ENCODE measurements around the gene BAIAP3. TPM values are rescaled to one million over a fixed set of nuclear protein-coding genes. Genes with fewer than 3 reads are reported as not detected.
"Not testable (repeated sequence)": the region's sequence is repeated elsewhere in the genome, so short reads cannot be mapped to it uniquely, and the experiment has no call there.

BAIAP3 gene
- total RNA-seq, 2 experiments from 2014 or later: 19.6 to 21.5 TPM

- ChIA-PET CTCF (no interaction called here), POLR2A (no interaction called here)
- peaks cover 8% of the 10 kb centered on the region for H3K4me1 ChIP-seq (ENCODE audit: insufficient read depth, low read length)
- H3K9me3 ChIP-seq (ENCODE audit: control insufficient read depth in 1 of 2, insufficient read depth in 1 of 2, low read length in 2 of 2): peaks cover 0 to 12% of the 10 kb centered on the region in 2 experiments
- H3K4me3 ChIP-seq (ENCODE audit: low read length): no peak overlapping the region
- no peak overlapping the region for H3K4me3 Mint-ChIP-seq
- no peak overlapping the region for H3K27ac ChIP-seq (ENCODE audit: low read depth in 1 of 2, low read length in 2 of 2)
- no peaks in the 10 kb centered on the region for H3K36me3 ChIP-seq (ENCODE audit: insufficient read depth, low read length)
- no peaks in the 10 kb centered on the region for H3K9me3 Mint-ChIP-seq
- peaks cover 31 to 42% of the 10 kb centered on the region in 2 experiments for H3K27me3 ChIP-seq (ENCODE audit: control insufficient read depth in 1 of 2, insufficient read depth in 2 of 2, low read length in 2 of 2)
- H3K27me3 Mint-ChIP-seq: peaks cover 62% of the 10 kb centered on the region
- H3K27ac Mint-ChIP-seq: no peak overlapping the region
- no peak for TF ChIP-seq CTCF (IDR thresholded peaks at IDR 0.05)
- H3K36me3 Mint-ChIP-seq (ENCODE audit: low read depth): no peaks in the 10 kb centered on the region
- ATAC-seq (ENCODE audit: poor library complexity) (no peak), DNase-seq (no peak)
- H3K4me1 Mint-ChIP-seq (ENCODE audit: low read depth): no peaks in the 10 kb centered on the region
- intact Hi-C loops (cut with DNase I, micrococcal nuclease): no loop called here
These were observed 42.4 kb upstream of the BAIAP3 start for GRCh38 chr16:1290860-1291575.

DNA sequence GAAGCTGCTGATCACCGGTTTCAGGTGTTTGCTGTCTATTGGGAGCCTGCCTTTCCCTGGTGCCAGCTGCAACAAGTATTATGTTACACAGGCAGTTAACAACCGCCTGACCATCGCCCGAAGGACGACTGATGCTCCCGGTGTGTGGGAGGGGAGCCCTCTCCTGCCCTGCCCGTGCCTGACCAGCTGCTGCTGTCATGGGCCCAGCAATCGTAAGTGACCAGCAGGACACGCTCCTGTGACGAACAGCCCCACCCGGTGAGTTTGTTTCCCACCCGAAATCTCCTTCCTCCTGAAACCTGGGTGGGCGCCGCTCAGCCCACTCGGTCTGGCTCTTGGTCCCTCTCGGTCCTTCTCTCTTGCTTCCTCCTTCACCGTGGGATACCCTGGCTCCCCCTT is 41.9 kb upstream of the BAIAP3 start:
- Histone ChIP-seq H3K9me3 (ENCODE audit: control insufficient read depth in 1 of 2, insufficient read depth in 1 of 2, low read length in 2 of 2) (peaks cover 0 to 12% of the 10 kb centered on the region in 2 experiments), H3K4me1 (ENCODE audit: insufficient read depth, low read length) (peaks cover 8% of the 10 kb centered on the region), H3K4me3 (ENCODE audit: low read length) (no peak overlapping the region), H3K27me3 (ENCODE audit: control insufficient read depth in 1 of 2, insufficient read depth in 2 of 2, low read length in 2 of 2) (peaks cover 31 to 42% of the 10 kb centered on the region in 2 experiments), H3K27ac (ENCODE audit: low read depth in 1 of 2, low read length in 2 of 2) (no peak overlapping the region), H3K36me3 (ENCODE audit: insufficient read depth, low read length) (no peaks in the 10 kb centered on the region)
- Mint-ChIP-seq H3K36me3 (ENCODE audit: low read depth) (no peaks in the 10 kb centered on the region), H3K4me3 (no peak overlapping the region), H3K27ac (no peak overlapping the region), H3K4me1 (ENCODE audit: low read depth) (no peaks in the 10 kb centered on the region), H3K9me3 (no peaks in the 10 kb centered on the region), H3K27me3 (peaks cover 62% of the 10 kb centered on the region)
- ChIA-PET POLR2A (no interaction called here), CTCF (no interaction called here)
- TF ChIP-seq CTCF (IDR thresholded peaks at IDR 0.05): no peak
- ATAC-seq (ENCODE audit: poor library complexity) (no peak), DNase-seq (peak in 1 of 14 experiments; percentile 6)
- intact Hi-C loops (cut with DNase I, micrococcal nuclease): no loop called here

DNA sequence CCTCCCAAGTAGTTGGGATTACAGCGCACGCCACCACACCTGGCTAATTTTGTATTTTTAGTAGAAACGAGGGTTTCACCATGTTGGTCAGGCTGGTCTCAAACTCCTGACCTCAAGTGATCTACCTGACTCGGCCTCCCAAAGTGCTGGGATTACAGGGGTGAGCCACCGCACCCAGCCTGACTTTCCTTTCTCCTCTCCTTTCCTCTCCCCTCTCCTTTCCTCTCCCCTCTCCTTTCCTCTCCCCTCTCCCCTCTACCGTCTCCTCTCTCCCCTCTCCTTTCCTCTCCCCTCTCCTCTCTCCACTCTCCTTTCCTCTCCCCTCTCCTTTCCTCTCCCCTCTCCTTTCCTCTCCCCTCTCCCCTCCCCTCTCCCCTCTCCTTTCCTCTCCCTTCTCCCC is 41.2 kb upstream of the BAIAP3 start:
- DNase-seq; H3K4me1 ChIP-seq (ENCODE audit: insufficient read depth, low read length); H3K4me3 ChIP-seq (ENCODE audit: low read length); intact Hi-C loops (cut with DNase I, micrococcal nuclease); POLR2A ChIA-PET; H3K9me3 Mint-ChIP-seq; H3K4me1 Mint-ChIP-seq (ENCODE audit: low read depth); ATAC-seq (ENCODE audit: poor library complexity); H3K27ac Mint-ChIP-seq; H3K36me3 ChIP-seq (ENCODE audit: insufficient read depth, low read length); H3K4me3 Mint-ChIP-seq; H3K36me3 Mint-ChIP-seq (ENCODE audit: low read depth); H3K27ac ChIP-seq (ENCODE audit: low read depth in 1 of 2, low read length in 2 of 2); CTCF ChIA-PET: not testable (repeated sequence)
- peaks cover 69% of the 10 kb centered on the region for H3K27me3 Mint-ChIP-seq
- Histone ChIP-seq H3K9me3 (ENCODE audit: control insufficient read depth in 1 of 2, insufficient read depth in 1 of 2, low read length in 2 of 2) (peaks cover 0 to 12% of the 10 kb centered on the region in 2 experiments), H3K27me3 (ENCODE audit: control insufficient read depth in 1 of 2, insufficient read depth in 2 of 2, low read length in 2 of 2) (peaks cover 31 to 42% of the 10 kb centered on the region in 2 experiments)

DNA sequence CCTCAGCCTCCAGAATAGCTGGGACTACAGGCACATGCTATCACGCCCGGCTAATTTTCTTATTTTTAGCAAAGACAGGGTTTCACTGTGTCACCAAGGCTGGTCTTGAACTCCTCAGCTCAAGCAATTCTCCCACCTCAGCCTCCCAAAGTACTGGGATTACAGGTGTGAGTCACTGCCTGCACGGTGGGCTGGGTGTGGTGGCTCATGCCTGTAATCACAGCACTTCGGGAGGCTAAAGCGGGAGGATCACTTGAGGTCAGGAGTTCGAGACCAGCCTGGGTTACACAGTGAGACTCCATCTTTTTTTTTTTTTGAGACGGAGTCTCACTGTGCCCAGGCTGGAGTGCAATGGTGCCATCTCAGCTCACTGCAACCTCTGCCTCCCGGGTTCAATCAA is 40.6 kb upstream of the BAIAP3 start:
- Histone ChIP-seq H3K9me3 (ENCODE audit: control insufficient read depth in 1 of 2, insufficient read depth in 1 of 2, low read length in 2 of 2) (peaks cover 0 to 10% of the 10 kb centered on the region in 2 experiments), H3K27me3 (ENCODE audit: control insufficient read depth in 1 of 2, insufficient read depth in 2 of 2, low read length in 2 of 2) (peaks cover 30 to 37% of the 10 kb centered on the region in 2 experiments)
- H3K4me3 Mint-ChIP-seq; DNase-seq; H3K27ac ChIP-seq (ENCODE audit: low read depth in 1 of 2, low read length in 2 of 2); H3K4me1 Mint-ChIP-seq (ENCODE audit: low read depth); H3K36me3 ChIP-seq (ENCODE audit: insufficient read depth, low read length); intact Hi-C loops (cut with DNase I, micrococcal nuclease); POLR2A ChIA-PET; H3K36me3 Mint-ChIP-seq (ENCODE audit: low read depth); H3K4me1 ChIP-seq (ENCODE audit: insufficient read depth, low read length); H3K4me3 ChIP-seq (ENCODE audit: low read length); H3K27ac Mint-ChIP-seq; ATAC-seq (ENCODE audit: poor library complexity); H3K9me3 Mint-ChIP-seq; CTCF ChIA-PET: not testable (repeated sequence)
- H3K27me3 Mint-ChIP-seq: peaks cover 65% of the 10 kb centered on the region

Data from CD4-positive, alpha-beta T cell (primary cell).